Upper lobe of left lung (tissue), 4 donors: ENCODE results near the gene GDF15.

ENCODE experiments used
- EP300 ChIP-seq, 4 donors: sonication (generic); formaldehyde crosslinking; IDR thresholded peaks; one replicate each; pipeline ENCODE4 v1.5.1; 2017; ENCODE audit warnings: antibody characterized with exemption in 4 of 4, control low read depth in 2 of 4
- POLR2A ChIP-seq, 4 donors: fragments of 450-650 bp; IDR thresholded peaks; one replicate each; pipeline ENCODE4 v1.5.1; 2016 to 2017; ENCODE audit warnings: antibody characterized with exemption in 4 of 4, mild to moderate bottlenecking in 2 of 4
- POLR2AphosphoS5 ChIP-seq, 2 donors: sonication (generic); formaldehyde crosslinking; IDR thresholded peaks; one replicate each; pipeline ENCODE4 v1.5.1; 2017; ENCODE audit warnings: antibody characterized with exemption in 2 of 2
- TF ChIP-seq, protein P1 (sequence below), 6 experiments: fragments of 450-650 bp in 4 of 6; fragments of 200-600 bp in 2 of 6; sonication (generic) in 2 of 6; IDR thresholded peaks; one replicate each; pipeline ENCODE4 v1.5.1; 2016 to 2019; ENCODE audit warnings: antibody characterized with exemption in 6 of 6

DNA sequence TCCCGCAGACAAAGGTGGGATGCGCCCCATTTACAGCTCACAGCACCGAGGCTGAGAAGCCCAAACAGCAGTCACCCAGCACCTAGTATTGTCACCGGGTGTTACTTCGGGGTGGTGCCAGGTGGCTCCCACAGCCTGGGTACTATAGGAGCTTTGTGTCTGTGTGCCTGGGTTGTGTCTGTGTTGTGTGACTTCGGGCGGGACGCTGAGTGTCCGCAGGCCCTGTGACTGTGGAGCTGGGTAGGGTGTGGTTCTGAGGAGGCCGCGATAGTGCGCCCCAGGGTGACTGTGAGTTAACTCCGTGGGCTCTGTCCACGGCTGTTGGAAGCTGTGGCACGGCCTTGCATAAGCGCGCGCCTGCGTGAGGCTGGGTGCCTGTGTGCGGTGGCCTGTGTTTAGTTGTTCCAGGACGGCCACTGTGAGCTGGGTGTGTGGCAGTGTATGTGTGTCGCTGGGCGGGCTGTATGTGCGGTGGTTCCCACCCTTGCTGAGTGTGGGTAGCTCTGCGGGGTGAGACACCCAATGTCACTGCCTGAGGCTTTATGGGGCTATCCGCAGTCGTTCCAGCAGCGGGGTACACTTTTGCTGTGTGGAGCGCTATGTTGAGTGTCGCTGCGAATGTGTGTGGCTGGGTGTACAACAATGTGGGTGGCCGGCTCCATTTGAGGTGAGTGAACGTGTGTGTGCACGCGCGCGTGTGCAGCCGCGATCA lies 32.7 kb downstream of the GDF15 start:
- no peak for TF ChIP-seq POLR2A (IDR thresholded peaks at IDR 0.05)
- TF ChIP-seq, protein P1, sequence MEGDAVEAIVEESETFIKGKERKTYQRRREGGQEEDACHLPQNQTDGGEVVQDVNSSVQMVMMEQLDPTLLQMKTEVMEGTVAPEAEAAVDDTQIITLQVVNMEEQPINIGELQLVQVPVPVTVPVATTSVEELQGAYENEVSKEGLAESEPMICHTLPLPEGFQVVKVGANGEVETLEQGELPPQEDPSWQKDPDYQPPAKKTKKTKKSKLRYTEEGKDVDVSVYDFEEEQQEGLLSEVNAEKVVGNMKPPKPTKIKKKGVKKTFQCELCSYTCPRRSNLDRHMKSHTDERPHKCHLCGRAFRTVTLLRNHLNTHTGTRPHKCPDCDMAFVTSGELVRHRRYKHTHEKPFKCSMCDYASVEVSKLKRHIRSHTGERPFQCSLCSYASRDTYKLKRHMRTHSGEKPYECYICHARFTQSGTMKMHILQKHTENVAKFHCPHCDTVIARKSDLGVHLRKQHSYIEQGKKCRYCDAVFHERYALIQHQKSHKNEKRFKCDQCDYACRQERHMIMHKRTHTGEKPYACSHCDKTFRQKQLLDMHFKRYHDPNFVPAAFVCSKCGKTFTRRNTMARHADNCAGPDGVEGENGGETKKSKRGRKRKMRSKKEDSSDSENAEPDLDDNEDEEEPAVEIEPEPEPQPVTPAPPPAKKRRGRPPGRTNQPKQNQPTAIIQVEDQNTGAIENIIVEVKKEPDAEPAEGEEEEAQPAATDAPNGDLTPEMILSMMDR (IDR thresholded peaks at IDR 0.05): no peak
- no peak for TF ChIP-seq EP300 (IDR thresholded peaks at IDR 0.05)
- TF ChIP-seq POLR2AphosphoS5 (IDR thresholded peaks at IDR 0.05): no peak
